Measurements from ENCODE around the gene SETD2.

Gene SETD2

GRCh38 chr3:47007001-47007400 is 156.9 kb downstream of the SETD2 start:
- no peak for TF ChIP-seq CTCF (IDR thresholded peaks at IDR 0.05; ENCODE audit: control insufficient read depth, extremely low read depth, insufficient read depth)

GRCh38 chr3:47006145-47006651 is 157.7 kb downstream of the SETD2 start:
- no peak overlapping the region for H3K4me3 ChIP-seq (ENCODE audit: low read depth, low read length)
- no peak for DNase-seq (ENCODE audit: low read depth)
- TF ChIP-seq CTCF (IDR thresholded peaks at IDR 0.05; ENCODE audit: control insufficient read depth, extremely low read depth, insufficient read depth) = no peak

More at GRCh38 chr3:47007001-47007400, 156.9 kb downstream of the SETD2 start:
- H3K4me3 ChIP-seq (ENCODE audit: low read depth, low read length) = no peak overlapping the region
- no peak for DNase-seq (ENCODE audit: low read depth)

- no peak overlapping the region for H3K4me3 ChIP-seq (ENCODE audit: low read depth, low read length)
- DNase-seq (ENCODE audit: low read depth) = no peak
- no peak for TF ChIP-seq CTCF (IDR thresholded peaks at IDR 0.05; ENCODE audit: control insufficient read depth, extremely low read depth, insufficient read depth)
Measured at GRCh38 chr3:47005212-47006144, 158.4 kb downstream of the SETD2 start.

GRCh38 chr3:47004369-47005211 is 159.3 kb downstream of the SETD2 start:
- H3K4me3 ChIP-seq (ENCODE audit: low read depth, low read length) = no peak overlapping the region
- no peak for DNase-seq (ENCODE audit: low read depth)
- TF ChIP-seq CTCF (IDR thresholded peaks at IDR 0.05; ENCODE audit: control insufficient read depth, extremely low read depth, insufficient read depth) = no peak

- DNase-seq (ENCODE audit: low read depth) = no peak
- H3K4me3 ChIP-seq (ENCODE audit: low read depth, low read length) = no peak overlapping the region
- TF ChIP-seq CTCF (IDR thresholded peaks at IDR 0.05; ENCODE audit: control insufficient read depth, extremely low read depth, insufficient read depth) = no peak
Measured at GRCh38 chr3:47003461-47004368, 160.2 kb downstream of the SETD2 start.

GRCh38 chr3:47003056-47003410 is 160.9 kb downstream of the SETD2 start:
- TF ChIP-seq CTCF (IDR thresholded peaks at IDR 0.05; ENCODE audit: control insufficient read depth, extremely low read depth, insufficient read depth) = no peak
- DNase-seq (ENCODE audit: low read depth) = no peak

More at GRCh38 chr3:47003056-47003410, 160.9 kb downstream of the SETD2 start:
- no peak overlapping the region for H3K4me3 ChIP-seq (ENCODE audit: low read depth, low read length)
